Transverse colon (tissue), 1 donor: ENCODE data around the gene DOCK7.

Experiments used
- EP300 ChIP-seq: sonication (generic); formaldehyde crosslinking; IDR thresholded peaks from one replicate; pipeline ENCODE4 v1.6.1; 2017; ENCODE audit warnings: antibody characterized with exemption, low read depth
- POLR2A ChIP-seq: fragments of 450-650 bp; IDR thresholded peaks from one replicate; pipeline ENCODE4 v1.6.1; 2016; ENCODE audit warnings: antibody characterized with exemption, mild to moderate bottlenecking, moderate library complexity

DNA sequence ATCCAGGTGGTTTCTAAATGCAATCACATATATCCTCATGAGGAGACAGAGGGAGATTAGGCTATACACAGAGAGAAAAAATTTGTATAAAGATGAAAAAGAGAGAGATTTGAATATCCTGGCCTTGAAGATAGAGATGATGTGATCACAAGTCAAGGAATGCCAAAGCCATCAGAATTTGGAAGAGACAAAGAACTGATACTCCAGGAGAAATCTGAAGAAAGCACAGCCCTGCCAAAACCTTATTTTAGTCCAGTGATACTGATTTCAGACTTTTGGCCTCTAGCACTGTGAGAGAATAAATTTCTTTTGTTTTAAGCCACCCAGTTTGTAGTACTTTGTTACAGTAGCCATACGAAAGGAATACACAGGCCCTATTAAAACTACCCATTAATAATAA, 33.4 kb downstream of the DOCK7 start:
- TF ChIP-seq EP300 (no peak), POLR2A (no peak)
